Skin of body (tissue), 2 donors: ENCODE results near the gene IPCEF1. TPM values are rescaled to one million over a fixed set of nuclear protein-coding genes. Genes with fewer than 3 reads are reported as not detected.
A peak's percentile ranks its signal among the peaks of the same experiment; 100 is the strongest.

ENCODE experiments used
- DNase-seq: peaks from one replicate; lab custom pipeline; 2025; lab: John Stamatoyannopoulos, UW
- total RNA-seq: library from RNA; depleted of rRNA; stranded (reverse); fragments of >200 nt; gene quantifications from one replicate; pipeline ENCODE4 v1.2.3, GENCODE V29; 2014

Gene IPCEF1
- total RNA-seq, 1 donor from 2014 or later: 2.5 TPM

DNA sequence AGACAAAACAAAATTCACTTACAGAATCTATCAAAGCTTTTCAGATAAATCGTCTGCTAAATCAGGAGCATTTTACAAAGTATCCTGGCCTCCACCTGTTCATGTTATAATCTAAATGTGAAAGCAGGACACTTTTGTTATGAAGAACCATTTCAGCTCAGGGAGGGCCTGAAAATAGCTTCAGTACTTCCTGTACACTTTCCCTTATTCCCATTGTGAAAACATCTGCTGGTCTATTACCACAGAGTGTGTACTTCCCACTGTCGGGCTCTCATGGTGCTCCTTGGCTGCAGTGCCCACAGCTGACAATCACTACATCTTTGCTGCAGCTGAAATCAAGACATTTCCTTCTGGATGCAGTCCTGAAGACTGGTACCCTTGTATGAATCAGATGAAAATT lies 189.5 kb downstream of the IPCEF1 start:
- no peak for DNase-seq

DNA sequence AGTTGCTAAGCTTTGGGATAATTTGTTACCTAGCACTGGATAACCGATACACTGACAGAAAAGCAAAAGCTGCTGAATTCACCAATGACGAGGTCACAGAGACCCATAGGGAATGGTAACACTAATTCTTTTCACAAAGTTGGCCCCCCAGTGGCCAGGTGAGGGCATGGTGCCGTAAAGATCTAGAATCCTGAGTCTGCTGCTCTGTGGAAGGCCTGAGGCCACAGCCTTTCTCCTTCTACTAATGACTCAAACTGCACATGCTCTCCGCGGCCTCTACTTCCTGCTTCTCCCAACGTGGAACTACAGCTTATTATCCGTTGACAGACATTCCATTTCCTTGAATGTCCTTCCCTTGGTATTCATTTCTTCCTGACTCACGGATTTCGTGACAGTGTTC lies 190.5 kb downstream of the IPCEF1 start:
- no peak for DNase-seq

DNA sequence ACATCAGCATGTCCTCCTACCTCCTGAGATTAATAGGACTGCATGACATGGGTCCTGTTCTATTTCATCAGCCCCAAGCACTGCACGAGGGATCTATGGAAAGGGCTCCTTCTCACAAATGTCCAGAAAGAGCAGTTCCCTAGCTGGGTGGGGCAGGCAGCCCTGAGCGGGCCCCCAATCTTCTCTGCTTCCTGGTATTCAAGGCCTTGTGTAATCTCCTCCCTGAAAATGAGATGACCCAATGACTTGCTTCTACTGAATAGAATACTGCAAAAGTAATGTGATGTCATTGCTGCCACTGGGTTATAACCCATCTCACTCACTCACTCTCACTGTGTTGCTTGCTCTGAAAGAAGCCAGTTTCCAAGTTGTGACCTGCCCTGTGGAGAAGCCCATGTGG lies 191.1 kb downstream of the IPCEF1 start:
- no peak for DNase-seq

DNA sequence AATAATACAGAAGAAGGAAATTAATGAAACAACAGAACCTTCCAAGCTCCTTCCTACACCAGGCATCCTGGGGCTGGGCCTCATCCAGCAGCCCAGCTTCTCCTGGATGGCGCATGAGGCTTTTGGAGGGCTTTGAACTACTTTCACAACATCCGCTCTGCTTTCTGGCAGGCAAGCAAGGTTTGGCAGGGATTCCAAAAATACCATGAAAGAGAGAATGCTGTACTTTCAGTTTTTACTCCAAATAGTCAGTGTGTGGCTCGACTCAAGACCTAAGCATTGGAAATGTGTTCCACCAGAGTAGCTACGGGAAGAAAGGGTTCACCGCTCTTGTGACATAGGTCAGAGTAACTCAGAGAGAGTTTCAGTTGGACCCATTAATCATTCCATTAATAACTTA lies 192.2 kb downstream of the IPCEF1 start:
- DNase-seq: peak; percentile 61

DNA sequence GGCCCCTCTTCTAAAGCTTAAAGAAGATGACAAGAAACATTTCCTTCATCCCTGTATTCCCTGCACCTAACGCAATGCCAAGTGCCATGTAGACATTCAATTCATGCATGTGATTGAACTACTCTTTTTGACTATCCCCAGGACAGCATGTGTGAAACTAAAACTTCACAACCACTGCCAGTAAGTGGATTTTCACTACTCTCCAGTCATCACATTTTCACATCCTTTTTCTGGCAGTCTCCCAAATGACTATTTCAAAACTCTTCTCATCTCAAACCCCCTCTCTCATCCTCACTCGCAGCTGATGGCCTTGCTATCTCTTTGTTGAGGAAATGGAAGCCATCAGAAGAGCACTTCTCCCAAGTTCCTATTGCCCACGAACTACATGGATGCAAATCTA lies 194.9 kb downstream of the IPCEF1 start:
- DNase-seq: no peak

DNA sequence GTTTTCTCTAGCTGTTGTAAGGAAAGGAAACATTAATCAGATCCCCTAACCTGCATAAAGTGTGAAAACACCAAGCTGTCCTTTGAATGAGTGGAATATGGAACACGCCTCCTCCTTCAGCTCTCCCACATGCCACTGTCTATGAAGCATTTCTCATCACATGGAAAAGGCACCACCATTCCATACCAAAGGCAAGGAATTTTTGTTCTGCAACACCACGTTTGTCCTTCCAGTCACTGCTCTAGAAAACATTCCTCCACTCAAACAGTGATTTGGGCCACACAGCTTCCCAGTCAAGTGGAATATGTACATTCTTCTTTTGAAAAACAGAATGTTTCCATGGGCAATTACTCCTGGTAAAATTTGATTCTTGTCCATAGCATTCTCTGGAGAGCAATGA lies 197.5 kb downstream of the IPCEF1 start:
- DNase-seq: no peak

DNA sequence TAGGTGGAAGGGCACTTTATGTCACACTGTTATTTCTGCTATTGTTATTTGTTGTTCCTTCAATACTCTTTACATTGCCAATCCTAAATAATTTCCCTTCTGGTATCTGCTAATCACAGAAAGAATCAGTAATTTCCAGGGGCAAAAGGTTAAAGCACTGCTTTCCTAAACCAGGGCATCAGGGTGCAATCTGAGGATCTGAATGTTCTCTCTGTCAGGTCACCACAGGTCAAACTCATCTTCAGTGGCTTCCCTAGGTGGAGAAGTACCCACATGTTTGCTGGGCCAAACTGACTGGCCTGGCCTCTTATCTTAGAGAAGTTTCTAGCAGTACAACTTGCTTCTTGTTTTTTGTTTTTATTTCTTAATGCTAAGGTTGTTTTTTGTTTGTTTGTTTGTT lies 198.9 kb downstream of the IPCEF1 start:
- DNase-seq: no peak

DNA sequence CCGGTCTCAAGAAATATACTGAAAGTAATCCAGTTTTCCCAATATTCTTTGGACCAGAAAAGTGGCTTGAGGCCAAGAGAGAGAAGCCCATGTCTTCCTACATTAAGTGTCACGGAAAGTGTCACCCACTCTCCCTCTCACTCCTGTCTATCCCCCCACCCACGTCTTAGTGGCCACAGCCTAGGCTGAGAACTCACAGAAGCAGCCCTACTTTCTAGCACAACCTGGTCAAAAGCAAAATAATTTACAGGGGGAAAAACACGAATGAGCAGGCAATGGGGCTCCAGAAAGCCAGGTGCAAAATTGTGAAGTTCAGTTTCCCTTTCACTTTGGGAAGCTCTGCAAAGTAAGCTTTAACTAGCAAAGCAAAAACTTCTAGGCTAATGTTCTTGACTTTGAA lies 199.5 kb downstream of the IPCEF1 start:
- DNase-seq: no peak

DNA sequence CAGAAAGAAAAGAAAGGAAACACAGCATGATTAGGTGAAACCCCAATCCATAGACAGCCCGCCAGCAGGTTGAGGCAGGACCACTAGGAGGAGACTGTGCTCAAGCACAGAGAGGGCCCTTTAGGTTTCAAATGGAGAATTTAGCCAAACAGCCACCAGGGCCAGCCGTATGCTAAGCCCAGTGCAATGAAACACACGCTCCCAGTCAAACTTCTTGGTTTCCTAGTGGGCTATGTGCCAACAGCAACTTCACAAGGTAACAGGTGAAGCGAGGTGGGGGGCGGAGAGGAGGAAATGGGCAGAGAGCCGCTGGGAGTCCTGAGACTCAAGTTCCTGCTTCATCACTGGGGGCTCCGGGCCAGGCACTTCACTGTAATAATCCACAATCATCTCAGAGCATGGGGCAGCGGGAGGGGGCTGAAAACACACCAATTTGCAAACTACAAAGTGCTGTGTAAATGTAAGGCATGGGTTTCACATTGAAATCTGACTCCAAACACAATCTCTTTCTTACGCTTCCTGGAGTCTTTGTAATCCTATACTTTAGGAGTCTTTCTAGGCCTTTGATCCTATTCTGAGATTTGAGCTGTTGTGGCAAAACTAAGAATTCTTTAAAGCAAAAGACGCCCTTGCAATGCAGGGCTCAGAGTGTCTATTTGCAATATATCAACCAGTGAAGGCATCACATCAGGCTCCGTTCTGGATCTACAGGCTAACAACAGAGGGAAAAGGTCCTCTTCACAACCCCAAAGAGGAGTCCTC lies 200.3 kb downstream of the IPCEF1 start:
- DNase-seq: no peak

DNA sequence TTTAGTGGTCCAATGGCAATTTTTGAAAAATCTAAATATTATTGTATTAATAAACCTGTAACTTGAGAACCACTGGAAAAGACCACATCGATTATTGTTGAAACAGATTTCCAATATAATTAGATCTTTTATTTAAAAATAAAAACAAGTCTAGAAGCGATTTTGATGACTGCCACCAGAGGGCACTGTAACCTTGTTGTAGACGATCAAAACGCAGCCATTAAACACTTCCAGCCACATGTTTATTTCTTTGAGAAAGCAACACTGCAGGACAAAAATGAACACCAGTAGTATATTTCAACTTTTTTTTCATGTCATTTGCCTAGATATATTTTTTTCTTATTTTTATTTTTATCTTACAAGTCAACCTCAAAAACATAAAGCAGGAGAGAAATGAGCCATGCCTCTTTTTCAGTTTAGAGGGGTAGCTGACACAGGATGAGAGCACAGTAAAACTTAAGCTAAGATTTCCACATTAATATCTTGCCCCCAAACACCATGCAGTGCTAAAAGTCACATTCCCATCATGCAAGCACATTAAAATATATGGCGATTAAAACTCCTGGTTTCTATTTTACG lies 202.1 kb downstream of the IPCEF1 start:
- peak; percentile 75 for DNase-seq

DNA sequence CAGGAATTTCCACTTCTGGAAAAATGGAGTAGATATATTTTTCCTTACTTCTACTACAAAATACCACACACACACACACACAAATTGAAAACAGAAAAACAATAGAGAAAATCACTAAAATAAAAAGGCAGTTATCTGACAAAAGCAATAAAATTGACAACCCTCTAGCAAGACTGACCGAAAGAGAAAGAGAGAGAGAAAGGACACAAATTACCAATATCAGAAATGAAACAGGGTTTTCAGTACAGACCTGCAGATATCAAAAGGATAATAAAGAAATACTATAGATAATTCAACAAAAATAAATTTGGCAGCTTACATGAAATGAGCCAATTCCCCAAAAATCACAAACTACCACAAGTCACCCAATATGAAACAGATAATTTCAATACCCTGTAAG lies 212.8 kb downstream of the IPCEF1 start:
- DNase-seq: no peak

DNA sequence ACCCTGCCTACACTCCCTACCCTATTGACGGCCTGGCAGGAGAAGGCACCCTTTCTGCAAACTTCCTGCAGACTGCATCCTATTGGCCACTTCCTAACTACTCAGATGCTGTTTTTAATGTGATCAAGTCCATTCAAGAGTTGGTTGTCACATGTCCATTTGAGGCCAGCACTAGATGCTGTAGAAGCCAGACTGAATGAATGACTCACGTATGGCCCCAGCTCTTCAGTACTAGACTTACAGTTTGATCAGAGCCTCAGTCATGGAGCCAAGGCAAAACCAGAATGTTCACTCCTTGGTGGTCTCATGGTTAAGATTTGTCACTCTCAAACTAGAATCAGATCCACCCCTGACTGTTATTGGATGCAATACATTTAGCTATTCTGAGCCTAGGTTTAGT lies 215.9 kb downstream of the IPCEF1 start:
- no peak for DNase-seq

DNA sequence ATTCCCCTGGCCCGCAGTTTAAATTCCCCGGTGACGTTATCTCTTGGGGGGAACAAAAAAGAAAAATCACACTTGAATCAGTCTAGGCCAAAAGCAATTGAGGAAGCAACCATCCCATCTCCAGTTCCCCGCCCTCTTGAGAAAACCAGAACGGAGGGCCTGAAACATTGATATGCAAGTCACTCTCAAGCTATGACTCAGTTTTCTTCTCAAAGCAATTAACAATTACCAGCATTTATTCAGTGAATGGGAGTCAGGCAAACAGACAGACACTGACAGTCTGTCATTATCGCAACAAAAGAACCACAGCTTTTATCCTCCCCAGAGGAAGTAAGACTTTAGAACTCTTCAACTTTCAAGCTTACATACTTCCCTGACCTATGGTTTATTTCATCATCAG lies 216.7 kb downstream of the IPCEF1 start:
- DNase-seq: no peak

DNA sequence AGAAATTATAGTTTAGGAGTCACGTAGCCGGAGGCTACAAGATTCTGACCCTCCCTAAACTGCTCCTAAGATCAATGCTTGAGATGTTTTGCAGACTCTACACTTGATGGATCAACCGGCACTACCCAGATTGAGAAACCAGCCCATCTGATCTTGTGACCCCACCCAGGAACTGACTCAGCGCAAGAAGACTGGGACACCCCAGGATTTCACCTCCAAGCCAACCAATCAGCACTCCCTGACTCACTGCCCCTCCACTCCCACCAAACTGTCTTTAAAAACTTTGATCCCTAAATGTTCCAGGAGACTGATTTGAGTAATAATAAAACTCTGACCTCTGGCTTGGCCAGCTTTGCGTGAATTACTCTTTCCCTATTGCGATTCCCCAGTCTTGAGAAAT lies 217.8 kb downstream of the IPCEF1 start:
- DNase-seq: no peak

DNA sequence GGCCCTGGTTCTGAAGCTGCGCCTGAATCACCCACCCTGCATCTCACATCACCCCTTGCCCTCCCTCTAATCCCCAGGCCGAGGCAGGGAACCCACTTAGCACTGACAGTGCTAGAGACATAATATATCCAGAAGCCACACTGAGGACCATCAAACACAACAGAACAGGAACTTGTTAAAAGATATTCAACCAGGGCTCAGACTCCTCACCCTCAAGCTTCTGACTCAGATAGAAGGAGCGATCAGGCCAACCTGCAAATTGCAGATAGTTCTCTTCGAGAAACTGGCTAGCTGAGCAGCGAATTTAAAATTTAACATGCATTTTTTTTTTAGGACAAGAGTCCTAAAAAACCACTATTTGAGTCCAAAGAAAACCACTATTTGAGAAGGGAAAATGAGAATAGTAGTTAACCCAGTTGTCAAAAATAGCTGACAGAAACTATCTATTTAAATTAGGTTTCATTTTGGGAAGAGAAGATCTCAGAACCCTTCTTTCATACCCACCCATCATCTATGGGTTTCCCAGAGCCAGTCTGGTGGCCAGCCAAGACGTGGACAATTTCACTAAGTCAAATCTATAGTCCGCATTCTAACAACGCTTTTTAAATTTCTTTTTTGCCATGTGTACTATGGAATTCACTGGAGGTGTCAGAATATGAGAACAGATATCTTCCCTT lies 222.0 kb downstream of the IPCEF1 start:
- no peak for DNase-seq

DNA sequence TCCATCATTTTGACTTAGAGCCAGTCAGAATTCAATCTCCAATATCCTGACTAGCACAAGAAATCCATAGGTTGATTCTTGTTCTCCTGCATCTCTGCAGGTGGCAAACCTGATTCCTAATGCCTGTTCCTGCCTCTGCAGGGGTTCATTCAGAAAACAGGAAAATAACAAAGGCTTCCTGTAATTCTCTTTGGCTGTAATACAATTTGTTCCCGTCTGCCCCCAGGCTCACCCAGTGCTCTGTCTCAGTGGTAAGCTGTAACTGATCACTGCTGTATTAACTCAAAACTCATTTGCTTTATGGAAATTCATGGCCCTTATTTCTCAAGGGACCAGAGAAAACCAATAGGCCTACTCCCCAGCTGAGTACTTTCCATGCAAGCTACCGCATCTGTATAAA lies 228.9 kb downstream of the IPCEF1 start:
- no peak for DNase-seq

DNA sequence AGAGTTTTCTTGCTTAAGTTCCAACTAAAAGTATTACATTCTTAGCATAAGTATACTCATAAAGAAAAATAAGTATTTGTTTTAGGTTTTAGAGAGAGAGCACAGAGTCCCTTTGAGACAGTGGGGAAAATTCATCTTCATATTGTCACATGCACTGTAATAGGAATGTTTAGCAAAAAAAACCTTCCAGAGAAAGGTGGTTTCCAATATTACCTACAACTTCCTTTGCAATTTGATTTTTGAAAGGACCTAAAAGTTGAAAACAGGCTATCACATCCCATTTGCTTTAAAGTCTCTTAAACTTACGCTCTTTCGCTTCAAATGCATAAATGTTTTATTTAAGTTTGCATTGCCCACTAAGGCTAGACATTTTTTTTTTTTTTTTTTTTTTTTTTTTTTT lies 231.2 kb downstream of the IPCEF1 start:
- DNase-seq: no peak

DNA sequence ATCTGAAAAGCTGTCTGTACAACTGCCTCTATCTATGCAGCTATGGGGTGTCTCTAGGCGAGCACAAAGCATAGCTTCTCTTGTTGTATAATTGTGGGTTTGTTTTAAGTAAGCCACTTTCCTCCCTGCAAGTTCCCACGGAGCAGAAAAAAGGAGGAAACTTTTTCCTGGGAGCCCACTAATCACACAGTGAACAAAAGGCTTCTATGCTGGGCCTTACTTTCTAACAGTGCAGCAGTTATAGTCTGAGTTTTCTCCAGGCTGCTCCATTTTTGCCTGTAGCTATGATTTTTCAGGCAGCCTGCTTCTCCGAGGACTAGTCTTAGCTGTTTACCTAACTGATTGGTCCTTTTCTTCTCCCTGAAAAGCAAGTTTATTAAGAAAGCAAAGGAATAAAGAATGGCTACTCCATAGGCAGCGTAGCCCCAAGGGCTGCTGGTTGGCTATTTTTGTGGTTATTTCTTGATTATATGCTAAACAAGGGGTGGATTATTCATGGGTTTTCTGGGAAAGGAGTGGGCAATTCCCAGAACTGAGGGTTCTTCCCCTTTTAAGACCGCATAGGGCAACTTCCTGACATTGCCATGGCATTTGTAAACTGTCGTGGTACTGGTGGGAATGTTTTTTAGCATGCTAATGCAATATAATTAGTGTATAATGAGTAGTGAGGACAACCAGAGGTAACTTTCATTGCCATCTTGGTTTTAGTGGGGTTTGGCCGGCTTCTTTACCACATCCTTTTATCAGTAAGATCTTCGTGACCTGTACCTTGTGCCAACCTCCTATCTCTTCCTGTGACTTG lies 233.2 kb downstream of the IPCEF1 start:
- peak; percentile 6 for DNase-seq

DNA sequence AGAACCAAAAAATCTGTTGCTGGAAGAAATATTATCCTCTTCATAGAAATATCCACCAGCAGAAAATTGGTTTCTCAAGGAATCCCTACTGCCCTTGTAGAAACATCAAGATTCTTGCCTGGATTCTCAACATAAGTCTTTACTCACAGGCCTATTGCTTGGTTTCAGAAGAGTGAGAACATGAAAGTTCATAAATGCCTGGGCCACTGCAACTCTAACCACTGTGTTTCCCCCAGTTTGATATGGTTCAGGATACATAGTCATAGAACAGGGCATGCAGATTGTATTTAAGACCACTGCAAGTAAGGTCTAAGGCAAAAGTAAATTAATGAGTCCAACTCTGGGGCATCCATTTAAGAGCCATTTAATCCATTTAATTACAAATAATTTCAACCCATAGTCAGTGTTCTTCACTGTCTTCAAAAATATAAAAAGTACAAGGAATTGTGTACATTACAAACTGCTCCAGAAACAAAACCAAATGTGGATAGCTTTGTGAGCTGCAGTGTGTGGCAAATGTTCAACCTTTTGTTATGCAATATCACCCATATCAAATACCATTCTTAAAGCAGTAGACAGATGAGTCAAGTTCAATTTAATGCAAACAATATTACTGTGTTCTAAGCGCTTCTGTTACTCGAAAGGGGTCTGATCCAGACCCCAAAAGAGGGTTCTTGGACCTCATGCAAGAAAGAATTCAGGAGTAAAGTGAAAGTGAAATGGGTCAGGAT lies 234.2 kb downstream of the IPCEF1 start:
- no peak for DNase-seq

DNA sequence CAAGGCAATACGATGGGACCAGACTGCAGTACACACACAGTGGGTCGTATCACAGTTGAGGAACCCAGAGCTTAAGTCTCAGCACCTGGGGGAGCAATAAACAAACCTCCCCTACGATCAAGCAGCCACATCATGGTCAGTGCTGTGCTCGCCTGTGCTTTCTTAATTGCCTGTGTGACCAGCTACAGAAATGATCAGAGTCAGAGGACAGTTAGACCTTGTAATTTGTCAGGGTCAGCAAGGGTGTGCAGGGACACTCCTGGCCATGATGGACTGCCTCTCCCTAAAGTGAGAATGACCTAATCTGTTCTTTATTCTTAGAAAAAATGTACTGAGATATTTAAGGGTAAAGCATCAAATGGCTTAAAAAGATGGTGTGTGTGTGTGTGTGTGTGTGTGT lies 239.1 kb downstream of the IPCEF1 start:
- DNase-seq: no peak

DNA sequence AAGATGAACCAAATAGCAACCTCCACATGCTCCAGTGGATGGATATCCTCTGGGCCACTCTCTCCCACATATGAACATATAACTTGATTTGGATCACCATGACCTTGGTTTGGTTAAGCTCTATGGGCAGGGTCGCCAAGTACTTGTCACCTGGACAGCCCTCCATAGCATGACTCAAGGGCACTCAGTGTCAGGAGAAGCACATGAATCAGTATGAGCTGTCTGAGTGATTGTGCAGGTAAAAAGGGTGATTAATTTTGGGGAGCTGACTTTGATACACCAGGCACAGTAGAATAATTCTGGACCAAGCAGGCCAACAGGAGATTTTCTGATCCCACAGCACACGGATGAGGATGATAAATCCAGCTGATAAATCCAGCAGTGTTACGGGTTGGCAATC lies 243.2 kb downstream of the IPCEF1 start:
- DNase-seq: no peak
